Erythroblast (primary cell): Measurements from ENCODE around the gene TFPI2.

ENCODE experiments used
- GATA1 ChIP-seq: IDR thresholded peaks from 2 replicates; pipeline ENCODE4 v1.6.1; 2011; ENCODE audit warnings: low read depth, mild to moderate bottlenecking, control low read depth, low read length, moderate library complexity
- POLR2A ChIP-seq: IDR thresholded peaks from 2 replicates; pipeline ENCODE4 v1.6.1; 2011; ENCODE audit warnings: mild to moderate bottlenecking, low read length

DNA sequence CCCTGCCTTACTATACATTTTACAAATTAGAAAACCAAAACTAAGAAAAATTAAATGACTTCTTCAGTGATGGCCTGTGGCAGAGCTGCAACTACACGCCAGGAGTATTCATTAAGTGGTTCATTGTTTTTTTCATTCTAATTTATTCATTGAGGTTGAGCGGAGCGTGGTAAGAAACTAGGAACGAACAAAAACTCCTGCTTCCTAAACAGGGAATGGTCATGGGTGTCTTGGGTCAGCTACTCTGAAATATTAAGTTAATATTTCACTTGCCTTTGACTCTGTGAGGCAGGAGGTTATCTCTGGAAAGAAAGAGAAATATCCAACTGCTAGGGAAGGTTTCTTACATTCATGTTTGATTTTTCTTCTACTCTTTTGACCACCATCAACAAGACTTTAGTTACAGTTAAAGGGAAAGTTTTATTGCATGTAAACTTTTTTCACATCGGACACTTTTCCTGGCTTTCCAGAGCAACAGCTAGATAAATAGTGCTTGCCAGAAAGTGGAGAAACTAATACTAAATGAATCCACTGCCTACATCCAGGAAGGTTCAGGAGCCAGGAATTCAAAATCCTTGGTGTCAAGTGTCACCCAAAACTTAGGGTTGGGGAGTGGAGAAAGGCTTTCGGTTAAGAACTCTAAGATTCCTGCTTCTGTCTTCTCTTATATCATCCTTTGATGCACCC is 30.1 kb upstream of the TFPI2 start:
- TF ChIP-seq POLR2A (no peak), GATA1 (no peak)
